SK-N-MC (cell line): ENCODE measurements around the gene AHRR.
A peak's percentile ranks its signal among the peaks of the same experiment; 100 is the strongest.

Experiments
- DNase-seq: peaks from one replicate; pipeline ENCODE4 v3.0.0-alpha.2; 2011; ENCODE audit warnings: low read depth, low spot score
- H3K27ac ChIP-seq: fragments of 200-600 bp; sonication (generic); 2 replicates; pipeline ENCODE4 v1.5.1; 2016; ENCODE audit warnings: mixed run types
- H3K36me3 ChIP-seq: fragments of 200-600 bp; sonication (generic); 2 replicates; pipeline ENCODE4 v1.6.1; 2017; ENCODE audit warnings: antibody characterized with exemption, low read length, mixed read lengths; ENCODE audit not compliant: insufficient read depth
- H3K4me3 ChIP-seq: fragments of 200-600 bp; sonication (generic); 2 replicates; pipeline ENCODE4 v1.5.1; 2016
- H3K9ac ChIP-seq: fragments of 200-600 bp; sonication (generic); 2 replicates; pipeline ENCODE4 v1.8.0; 2017; ENCODE audit warnings: mixed run types, mixed read lengths; ENCODE audit not compliant: insufficient read length
- H3K9me3 ChIP-seq: fragments of 200-600 bp; sonication (generic); 2 replicates; pipeline ENCODE4 v1.6.1; 2017; ENCODE audit warnings: low read depth, mild to moderate bottlenecking, antibody characterized with exemption, low read length, moderate library complexity, mixed read lengths
- EZH2 ChIP-seq: fragments of 200-600 bp; sonication (generic); IDR thresholded peaks from one replicate; pipeline ENCODE4 v1.6.1; 2017; ENCODE audit warnings: antibody characterized with exemption
- FOXP2 ChIP-seq: optimal IDR thresholded peaks from 2 replicates; pipeline ENCODE3; 2011; ENCODE audit warnings: mild to moderate bottlenecking, moderate library complexity; ENCODE audit not compliant: insufficient read depth; ENCODE audit errors: extremely low read length, control extremely low read depth
- POLR2AphosphoS5 ChIP-seq: IDR thresholded peaks from 2 replicates; pipeline ENCODE4 v1.6.1; 2012; ENCODE audit warnings: mild to moderate bottlenecking, low read depth, low read length, borderline replicate concordance

Gene AHRR

GRCh38 chr5:342501-343460 lies 21.3 kb downstream of the AHRR start:
- Histone ChIP-seq H3K9ac (no peak overlapping the region), H3K36me3 (peaks cover 11% of the 10 kb centered on the region; the same call in 1 of the 2 replicates), H3K27ac (peak overlapping the region; percentile 86), H3K9me3 (no peaks in the 10 kb centered on the region), H3K4me3 (peak overlapping the region; percentile 32; the same call in 1 of the 2 replicates)
- no peak for TF ChIP-seq FOXP2
- TF ChIP-seq POLR2AphosphoS5: no peak
- no peak for TF ChIP-seq EZH2
- DNase-seq: no peak

DNA sequence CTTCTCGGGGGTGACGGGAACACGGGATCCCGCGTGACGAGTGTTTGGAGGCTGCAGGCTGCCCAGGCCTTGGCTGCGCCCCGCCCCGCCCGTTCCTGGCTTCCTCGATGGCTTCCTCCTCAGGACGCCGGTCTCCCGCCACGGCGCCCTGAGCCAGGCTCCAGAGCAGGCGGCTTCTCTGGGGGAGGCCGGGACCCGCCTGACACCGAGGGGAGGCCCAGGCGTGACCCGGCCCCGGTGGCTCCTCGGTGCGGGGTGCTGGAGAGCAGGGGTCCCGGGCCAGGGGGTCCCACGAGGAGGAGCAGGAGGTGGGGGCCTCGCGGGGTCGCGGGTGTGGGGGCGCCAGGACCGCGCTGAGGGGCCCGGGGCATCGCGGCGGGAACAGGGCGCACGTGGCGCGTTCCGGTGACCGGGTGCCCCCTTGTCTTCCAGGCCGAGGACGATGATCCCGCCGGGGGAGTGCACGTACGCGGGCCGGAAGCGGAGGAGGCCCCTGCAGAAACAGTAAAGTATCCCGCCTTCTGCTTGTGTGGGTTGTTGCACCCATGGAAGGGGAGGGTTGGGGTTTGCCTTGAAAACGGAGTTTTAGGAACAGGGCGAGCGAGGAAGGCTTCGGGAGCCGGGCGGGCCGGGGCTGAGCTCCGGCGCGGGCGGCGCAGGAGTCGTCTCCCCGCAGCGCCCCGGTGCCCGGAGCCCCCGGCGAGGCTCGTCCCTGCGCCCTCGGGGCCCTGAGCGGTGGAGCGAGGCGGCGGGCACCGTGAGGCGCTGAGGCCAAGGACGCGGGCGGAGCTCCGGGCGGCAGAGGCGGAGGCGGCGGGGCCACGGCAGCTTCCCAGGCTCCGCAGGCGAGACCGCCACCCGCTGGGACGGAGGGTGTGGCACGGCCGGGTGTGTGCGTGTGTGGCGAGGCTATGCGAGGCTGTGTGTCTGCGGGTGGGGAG lies 22.2 kb downstream of the AHRR start:
- H3K9me3 ChIP-seq: no peaks in the 10 kb centered on the region
- TF ChIP-seq EZH2 (no peak), FOXP2 (no peak), POLR2AphosphoS5 (no peak)
- peak overlapping the region; percentile 71 for H3K4me3 ChIP-seq
- H3K36me3 ChIP-seq: peaks cover 11% of the 10 kb centered on the region; the same call in 1 of the 2 replicates
- H3K9ac ChIP-seq: peak overlapping the region; percentile 73
- DNase-seq: no peak
- peak overlapping the region; percentile 86 for H3K27ac ChIP-seq

GRCh38 chr5:344668-345067 lies 23.2 kb downstream of the AHRR start:
- Histone ChIP-seq H3K9me3 (no peaks in the 10 kb centered on the region), H3K36me3 (peaks cover 11% of the 10 kb centered on the region; the same call in 1 of the 2 replicates), H3K9ac (no peak overlapping the region), H3K27ac (no peak overlapping the region; the same call in 1 of the 2 replicates), H3K4me3 (no peak overlapping the region)
- no peak for DNase-seq
- TF ChIP-seq FOXP2: no peak
- TF ChIP-seq EZH2: no peak
- TF ChIP-seq POLR2AphosphoS5: no peak

DNA sequence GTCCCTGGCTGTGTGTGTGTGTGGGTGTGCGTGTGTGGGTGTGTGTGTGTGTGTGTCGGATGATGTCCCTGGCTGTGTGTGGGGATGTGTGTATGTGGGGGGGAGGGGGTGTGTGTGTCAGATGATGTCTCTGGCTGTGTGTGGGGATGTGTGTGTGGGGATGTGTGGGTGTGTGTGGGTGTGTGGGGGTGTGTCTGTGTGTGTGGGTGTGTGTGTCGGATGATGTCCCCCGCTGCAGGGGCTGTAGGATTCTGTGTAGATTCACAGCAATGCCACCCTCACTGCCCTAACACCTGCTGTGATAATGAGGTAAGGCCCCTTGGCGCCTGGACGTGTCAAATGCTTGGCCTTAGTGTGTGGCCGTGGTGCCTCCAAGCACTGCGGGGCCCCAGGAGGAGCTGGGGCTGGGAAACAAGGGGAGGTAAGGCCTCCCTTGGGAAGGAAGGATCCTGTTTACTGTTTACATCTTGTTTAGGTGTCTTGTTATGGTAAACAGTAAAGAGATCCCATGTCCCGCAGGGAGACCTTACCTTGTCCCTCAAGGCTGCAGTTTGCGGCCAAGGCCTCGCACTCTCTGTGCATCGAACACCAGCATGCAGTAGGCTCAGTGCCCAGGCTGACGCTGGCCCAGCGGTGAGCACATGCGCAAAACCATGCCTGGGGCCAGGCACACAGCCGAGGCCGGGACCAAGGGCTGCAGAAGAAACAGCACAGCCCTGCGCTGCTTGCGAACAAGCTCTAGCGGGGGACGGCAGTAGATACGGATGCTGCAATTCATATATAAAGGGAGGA lies 24.1 kb downstream of the AHRR start:
- DNase-seq: peak; percentile 32
- no peaks in the 10 kb centered on the region for H3K9me3 ChIP-seq
- peak overlapping the region; percentile 92 for H3K27ac ChIP-seq
- H3K36me3 ChIP-seq: peaks cover 14% of the 10 kb centered on the region
- H3K4me3 ChIP-seq: peak overlapping the region; percentile 54
- H3K9ac ChIP-seq: no peak overlapping the region
- TF ChIP-seq POLR2AphosphoS5: no peak
- peak; percentile 62 for TF ChIP-seq FOXP2

DNA sequence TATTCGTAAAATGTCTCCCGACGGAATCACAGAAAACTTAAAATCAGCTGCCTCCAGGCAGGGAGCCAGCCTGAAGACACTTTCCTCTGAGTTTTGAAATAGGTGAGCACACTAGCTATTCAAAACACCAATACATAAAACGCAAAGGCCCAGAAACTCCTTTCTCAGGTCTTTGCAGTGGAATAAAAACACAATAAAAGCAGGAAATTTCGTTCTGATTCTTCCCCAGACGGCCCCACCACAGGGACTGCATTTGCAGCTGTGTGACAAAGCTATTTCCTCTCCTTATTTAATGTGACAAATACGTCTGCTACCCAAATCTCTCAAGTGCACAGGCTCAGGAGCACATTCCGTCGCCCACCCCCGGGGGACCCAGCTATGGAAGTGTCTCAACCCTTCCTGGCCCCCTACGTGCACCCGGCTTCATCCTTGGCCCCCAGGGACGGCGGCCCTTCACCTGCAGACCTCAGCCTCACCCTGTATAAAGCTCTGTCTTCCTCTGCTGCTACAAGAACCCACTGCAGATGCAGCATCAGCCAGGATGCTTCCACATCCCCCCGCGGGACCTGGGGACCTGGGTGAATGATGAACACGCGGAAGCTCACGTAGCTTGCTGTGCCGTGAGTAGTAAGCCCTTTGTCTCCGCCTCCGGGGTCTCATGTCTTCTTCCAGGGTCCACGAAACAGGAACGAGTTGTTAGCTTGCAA lies 24.9 kb downstream of the AHRR start:
- H3K9me3 ChIP-seq: no peaks in the 10 kb centered on the region
- peak; percentile 44 for DNase-seq
- no peak overlapping the region for H3K9ac ChIP-seq
- H3K27ac ChIP-seq: peak overlapping the region; percentile 92
- peaks cover 22% of the 10 kb centered on the region for H3K36me3 ChIP-seq
- TF ChIP-seq POLR2AphosphoS5: no peak
- H3K4me3 ChIP-seq: peak overlapping the region; percentile 54

- Histone ChIP-seq H3K9me3 (no peaks in the 10 kb centered on the region), H3K36me3 (peaks cover 20% of the 10 kb centered on the region), H3K4me3 (peak overlapping the region; percentile 67), H3K9ac (no peak overlapping the region), H3K27ac (peak overlapping the region; percentile 84)
- DNase-seq: no peak
- TF ChIP-seq FOXP2 (no peak), POLR2AphosphoS5 (no peak), EZH2 (no peak)
Measured at GRCh38 chr5:347712-348284, 26.3 kb downstream of the AHRR start.

DNA sequence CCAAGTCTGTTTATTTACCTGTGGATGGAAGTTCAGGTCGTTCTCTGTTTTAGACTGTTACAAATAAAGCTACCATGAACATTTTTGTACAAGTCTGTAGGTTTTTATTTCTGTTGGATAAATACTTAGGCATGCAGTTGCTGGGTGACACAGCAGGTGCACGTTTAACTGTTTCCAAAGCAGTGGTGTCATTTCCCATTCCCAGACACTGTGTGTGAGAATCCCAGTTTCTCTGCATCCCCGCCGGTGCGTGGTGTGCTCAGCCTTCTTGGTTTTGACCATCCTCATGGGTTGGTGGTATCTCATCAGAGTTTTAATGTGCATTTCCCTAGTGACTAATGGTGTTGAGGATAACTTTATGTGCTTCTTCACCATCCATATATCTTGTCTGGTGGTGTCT lies 27.2 kb downstream of the AHRR start:
- Histone ChIP-seq H3K9me3 (no peaks in the 10 kb centered on the region), H3K4me3 (peak overlapping the region; percentile 67), H3K36me3 (peaks cover 23% of the 10 kb centered on the region), H3K27ac (peak overlapping the region; percentile 84), H3K9ac (no peak overlapping the region)
- DNase-seq: no peak
- TF ChIP-seq POLR2AphosphoS5 (no peak), FOXP2 (no peak), EZH2 (no peak)
